GM18909 (cell line): Measurements from ENCODE around the gene RAP1GAP2.
"Not testable (repeated sequence)": the region's sequence is repeated elsewhere in the genome, so short reads cannot be mapped to it uniquely, and the experiment has no call there.

ENCODE experiments used
- ATAC-seq: cut with Tn5 transposase; IDR thresholded peaks from one replicate; pipeline ENCODE4 v1.9.1; 2021; ENCODE audit warnings: mild to moderate bottlenecking; ENCODE audit not compliant: unreplicated experiment, poor library complexity

The RAP1GAP2 gene

DNA sequence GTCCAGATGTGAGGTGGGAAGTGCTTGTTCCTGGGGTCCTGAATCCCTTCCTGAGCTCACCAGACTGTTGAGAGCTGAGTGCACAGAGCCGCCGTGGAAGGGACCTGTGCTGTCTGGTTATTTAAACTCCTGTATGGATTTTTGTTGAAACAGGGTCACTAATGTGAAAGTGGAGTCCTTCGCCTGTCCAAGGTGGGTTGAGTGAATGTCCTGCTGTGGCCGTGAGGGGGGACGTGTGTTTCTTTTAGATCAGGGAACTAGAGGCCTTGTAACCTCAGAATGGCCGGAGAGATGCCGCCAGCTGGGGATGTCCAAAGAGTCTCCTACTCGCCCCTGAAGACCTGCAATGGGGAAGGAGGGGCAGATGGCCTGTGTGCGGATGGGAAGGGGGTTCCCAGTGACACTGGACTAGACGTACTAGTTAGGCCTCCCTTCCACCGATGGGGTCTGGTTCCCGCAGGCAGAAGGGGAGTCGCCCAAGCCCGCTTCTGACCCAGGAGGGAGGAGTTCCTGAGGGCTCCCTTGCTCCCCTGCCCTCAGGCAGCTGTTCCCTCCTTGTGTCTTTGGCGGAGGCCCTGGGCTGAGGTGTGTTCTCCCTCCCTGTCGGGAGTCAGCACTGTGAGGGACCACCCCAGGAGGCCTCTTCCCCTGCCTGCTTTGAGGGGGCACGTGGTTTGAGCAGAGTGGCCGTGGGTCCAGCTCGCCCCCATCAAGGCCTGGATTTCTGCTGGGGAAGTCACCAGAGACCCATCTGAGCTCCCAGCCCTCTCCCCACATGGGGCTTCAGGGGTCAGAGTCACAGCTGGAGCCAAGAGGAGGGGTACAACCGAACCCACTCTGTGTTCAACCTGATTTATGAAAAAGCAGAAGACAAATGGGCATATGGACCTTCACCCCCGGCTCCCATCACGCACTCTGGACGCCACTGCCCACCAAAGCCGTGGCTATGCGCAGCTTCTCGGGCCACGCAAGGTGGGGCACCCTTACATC lies 236.3 kb downstream of the RAP1GAP2 start:
- ATAC-seq: no peak

- no peak for ATAC-seq
These were observed 237.0 kb downstream of the RAP1GAP2 start for GRCh38 chr17:3033248-3033640.

GRCh38 chr17:3033741-3034577 lies 237.7 kb downstream of the RAP1GAP2 start:
- ATAC-seq: no peak

DNA sequence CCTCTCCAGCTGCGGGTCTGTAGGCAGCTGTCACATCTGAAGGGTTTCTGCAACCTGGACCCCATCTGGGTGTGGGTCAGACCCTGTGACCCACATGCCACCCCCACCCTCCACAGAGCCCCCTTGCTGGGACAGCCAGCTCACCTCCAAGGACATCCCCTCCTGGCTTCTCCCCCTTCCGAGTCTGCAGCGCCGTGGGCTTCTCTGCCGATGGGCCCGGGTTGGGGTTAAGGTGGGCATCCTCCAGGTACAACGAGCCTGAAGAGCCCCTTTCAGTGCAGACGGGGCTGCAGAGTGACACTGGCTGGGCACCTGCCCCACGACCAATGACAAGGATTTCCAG lies 238.3 kb downstream of the RAP1GAP2 start:
- ATAC-seq: no peak

- ATAC-seq: no peak
These were observed 239.2 kb downstream of the RAP1GAP2 start for GRCh38 chr17:3035256-3035967.

DNA sequence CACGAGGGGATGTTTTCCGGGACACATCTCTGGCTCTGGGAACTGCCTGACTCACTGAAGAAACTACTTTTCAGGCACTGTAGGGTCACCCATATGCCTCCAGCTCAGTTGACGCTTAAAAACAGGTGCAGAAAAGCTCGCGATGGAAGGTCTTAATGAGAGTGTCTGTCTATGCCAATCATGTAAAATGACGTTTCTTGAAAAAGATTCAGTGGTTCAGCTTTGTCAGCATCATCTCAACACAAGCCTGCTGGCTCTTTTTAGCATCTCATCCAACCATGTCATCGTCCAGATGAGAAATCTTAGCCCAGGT lies 239.7 kb downstream of the RAP1GAP2 start:
- ATAC-seq: no peak

- ATAC-seq: no peak
These were observed 240.6 kb downstream of the RAP1GAP2 start for GRCh38 chr17:3036800-3037199.

DNA sequence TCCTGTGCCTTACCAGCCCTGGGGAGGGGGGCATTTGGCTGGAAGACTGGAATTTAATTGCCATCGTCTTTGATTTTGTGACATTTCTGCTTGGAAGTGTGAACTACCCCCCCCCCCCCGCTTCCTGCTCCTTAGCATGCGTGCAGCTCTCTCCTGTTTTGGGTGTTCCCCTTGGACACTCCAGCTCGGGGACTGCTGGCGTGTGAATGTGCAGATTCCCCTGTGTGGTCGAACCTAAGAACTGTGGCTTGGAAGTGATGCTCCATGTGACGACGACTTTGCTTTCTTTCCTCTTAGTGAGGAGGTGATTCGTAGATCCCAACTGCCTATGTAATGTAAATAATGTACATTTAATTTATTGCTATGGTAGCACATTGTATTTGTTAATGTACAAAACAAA lies 241.0 kb downstream of the RAP1GAP2 start:
- ATAC-seq: no peak

- ATAC-seq: no peak
These were observed 242.7 kb downstream of the RAP1GAP2 start for GRCh38 chr17:3038941-3039340.

GRCh38 chr17:3039736-3040135 lies 243.5 kb downstream of the RAP1GAP2 start:
- no peak for ATAC-seq

- no peak for ATAC-seq
These were observed 244.6 kb downstream of the RAP1GAP2 start for GRCh38 chr17:3040882-3041281.

DNA sequence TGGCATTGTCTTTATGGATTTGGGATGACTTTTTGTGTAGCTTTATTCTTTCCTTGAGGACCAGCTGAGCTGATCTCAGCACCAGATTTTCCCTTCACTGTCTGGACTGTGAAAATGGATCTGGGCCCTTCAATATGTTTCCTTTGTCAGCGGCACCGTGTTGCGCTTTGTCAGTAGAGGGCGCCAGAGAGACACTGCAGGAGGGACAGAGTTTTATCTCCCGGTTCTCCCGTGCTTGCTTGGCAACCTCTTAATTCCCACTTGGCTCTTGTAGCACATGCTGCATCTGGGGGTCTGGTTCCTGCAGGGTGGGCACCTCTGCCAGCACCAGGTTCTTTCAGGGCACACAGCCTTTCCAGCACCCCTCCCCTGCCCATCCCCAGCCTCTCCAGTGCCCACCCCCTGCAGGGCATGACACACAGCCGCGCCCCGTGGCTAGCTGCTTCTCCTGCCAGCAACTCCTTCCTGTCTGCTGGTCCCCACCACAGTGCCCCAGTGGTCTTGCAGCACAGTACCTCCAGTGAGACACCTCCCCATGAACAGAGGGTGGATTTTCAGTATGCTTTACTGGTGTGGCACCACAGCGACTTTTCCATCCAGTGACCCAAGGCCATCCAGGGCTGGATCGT lies 247.6 kb downstream of the RAP1GAP2 start:
- ATAC-seq: no peak

DNA sequence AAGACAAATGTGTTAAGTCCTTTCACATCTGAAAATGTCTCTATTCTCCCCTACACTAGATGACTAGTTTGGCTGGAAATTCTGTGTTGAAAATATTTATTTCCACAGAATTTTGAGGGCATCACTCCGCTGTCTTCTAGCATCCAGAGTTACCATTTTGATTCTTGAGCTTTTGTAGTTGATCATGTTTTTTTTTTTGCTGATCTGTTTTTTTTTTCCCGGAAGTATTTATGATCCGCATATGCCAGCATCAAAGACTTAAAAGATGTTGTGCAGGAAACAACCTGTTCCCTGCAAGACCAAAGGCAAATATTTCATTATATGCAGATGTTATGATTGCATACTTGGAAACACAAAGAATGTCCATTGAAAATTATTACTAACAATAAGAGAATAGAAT lies 250.5 kb downstream of the RAP1GAP2 start:
- ATAC-seq: no peak

DNA sequence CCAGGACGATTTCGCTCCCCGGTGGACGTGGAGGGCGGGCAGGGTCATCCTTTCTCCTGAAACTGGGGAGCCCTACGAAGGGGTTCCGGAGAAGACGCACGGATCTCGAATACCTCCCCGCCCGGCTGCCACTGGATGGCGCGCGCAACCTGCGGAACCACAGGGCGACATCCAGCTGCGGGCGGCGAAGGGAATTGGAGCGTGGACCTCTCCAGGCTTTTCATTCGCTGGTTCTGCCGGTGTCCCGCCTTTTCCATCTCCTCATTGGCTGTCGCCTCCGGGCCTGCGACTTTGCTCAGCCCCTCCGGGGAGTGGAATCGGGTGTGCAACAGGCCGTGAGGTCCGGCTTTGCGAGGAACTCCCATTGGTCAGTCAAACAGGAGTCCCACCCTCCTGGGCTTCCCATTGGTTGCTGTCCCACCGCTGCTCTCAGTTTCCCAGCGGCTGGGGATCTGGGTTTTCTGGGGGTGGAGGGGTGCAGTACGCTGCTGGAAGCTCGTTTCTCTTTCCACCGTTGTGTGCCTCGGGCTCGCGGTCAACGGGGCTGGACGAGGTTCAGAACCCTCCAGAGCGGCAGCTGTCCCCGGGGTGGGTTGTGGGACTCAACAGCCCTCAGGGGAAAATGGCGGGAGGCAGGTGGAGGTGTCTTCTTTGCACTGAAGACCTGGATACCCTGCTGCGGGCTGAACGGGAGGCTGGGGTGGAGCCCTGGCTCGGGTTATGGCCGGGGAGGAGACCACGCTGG lies 252.7 kb downstream of the RAP1GAP2 start:
- ATAC-seq: peak; percentile 95

GRCh38 chr17:3049705-3050295 lies 253.6 kb downstream of the RAP1GAP2 start:
- no peak for ATAC-seq

DNA sequence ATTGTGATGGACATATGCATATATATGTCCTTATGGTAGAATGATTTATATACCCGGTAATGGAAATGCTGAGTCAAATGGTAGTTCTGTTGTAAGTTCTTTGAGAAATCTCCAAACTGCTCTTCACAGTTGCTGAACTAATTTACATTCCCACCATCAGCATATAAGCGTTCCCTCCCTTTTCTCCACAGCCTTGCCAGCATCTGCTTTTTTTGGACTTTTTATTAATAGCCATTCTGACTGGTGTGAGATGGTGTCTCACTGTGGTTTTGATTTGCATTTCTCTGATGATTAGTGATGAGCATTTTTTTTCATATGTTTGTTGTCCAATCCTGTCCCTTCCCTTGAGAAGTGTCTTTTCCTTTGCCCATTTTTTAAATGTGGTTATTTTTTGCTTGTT lies 258.6 kb downstream of the RAP1GAP2 start:
- ATAC-seq: not testable (repeated sequence)

DNA sequence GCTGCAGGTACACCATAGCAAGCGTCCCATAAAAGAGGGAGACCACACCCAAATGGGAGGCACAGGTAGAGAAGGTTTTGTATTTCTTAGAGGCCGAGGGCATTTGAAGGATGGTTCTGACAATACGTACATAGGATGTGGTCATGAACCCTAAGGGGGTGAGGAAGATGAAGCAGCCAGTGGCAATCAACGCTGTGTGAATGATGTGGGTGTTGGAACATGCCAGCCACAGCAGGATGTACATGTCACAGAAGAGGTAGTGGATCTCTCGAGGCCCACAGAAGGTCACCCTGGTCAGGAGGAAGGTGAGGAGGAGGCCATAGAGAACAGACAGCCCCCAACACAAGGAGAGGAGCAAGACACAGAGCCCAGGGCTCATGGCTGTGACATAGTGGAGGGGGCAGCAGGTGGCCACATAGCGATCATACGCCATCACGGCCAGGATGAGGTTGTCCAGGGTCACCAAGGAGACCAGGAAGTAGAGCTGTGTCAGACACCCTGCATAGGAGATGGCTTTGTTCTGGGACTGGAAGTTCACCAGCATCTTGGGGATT lies 266.7 kb downstream of the RAP1GAP2 start:
- ATAC-seq: not testable (repeated sequence)

DNA sequence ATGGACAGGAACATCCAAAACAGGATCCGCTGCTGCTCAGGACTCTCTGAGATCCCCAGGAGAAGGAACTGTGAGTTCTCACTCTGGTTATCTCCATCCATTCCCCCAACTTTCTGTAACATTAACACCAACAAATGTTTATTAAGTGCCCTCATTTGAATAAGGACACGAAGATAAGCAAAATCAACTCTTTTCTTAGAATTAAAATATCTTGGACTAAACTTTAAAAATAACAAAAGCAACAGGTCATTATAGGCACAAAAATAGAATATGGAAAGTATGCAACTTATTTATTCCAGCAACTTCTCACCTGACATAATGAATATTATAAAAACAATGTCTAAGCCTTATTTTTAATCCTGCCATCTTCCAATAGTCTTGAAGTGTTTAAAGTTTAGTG lies 267.3 kb downstream of the RAP1GAP2 start, which contains the start of gene OR1D5:
OR1D5 (minus strand) TSS at position 101 of the 400 bp plus-strand sequence; CDS start at position 101, 0 bp downstream.
- ATAC-seq: not testable (repeated sequence)

DNA sequence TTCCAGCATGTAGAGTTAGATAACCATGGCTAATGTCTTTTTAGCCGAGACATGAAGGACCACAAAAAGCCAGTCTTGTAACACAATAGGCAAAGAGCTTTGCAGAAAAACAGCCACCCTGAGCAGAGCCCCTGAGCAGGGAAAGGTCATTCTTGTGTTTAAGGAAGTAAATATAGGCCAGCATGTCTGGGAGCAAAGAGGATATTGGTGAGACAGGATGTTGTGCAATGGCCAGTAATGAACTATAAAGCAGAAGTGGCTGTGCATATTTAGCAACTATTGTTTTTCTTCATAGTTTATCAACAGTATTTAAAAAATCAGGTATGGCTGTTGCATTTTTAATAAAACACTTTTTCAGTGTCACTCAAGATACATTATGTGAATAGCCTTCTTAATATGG lies 269.0 kb downstream of the RAP1GAP2 start:
- ATAC-seq: not testable (repeated sequence)
